Endothelial cell (in vitro differentiated cells): ENCODE data around the gene VTI1B. TPM values are rescaled to one million over a fixed set of nuclear protein-coding genes. Genes with fewer than 3 reads are reported as not detected.
"Not testable (repeated sequence)": the region's sequence is repeated elsewhere in the genome, so short reads cannot be mapped to it uniquely, and the experiment has no call there.

ENCODE experiments used
- DNase-seq: peaks from one replicate; pipeline ENCODE4 v3.0.0; 2021; ENCODE audit warnings: low spot score
- H3K27ac Mint-ChIP-seq: one replicate; pipeline ENCODE4 v1.8.0; 2021; ENCODE audit warnings: mixed read lengths, inconsistent platforms; ENCODE audit not compliant: unreplicated experiment
- H3K27me3 Mint-ChIP-seq: one replicate; pipeline ENCODE4 v1.8.0; 2021; ENCODE audit warnings: mild to moderate bottlenecking, moderate library complexity, mixed read lengths, inconsistent platforms; ENCODE audit not compliant: unreplicated experiment
- H3K36me3 Mint-ChIP-seq: one replicate; pipeline ENCODE4 v1.8.0; 2021; ENCODE audit warnings: mild to moderate bottlenecking, low read depth, mixed read lengths, inconsistent platforms; ENCODE audit not compliant: unreplicated experiment
- H3K4me1 Mint-ChIP-seq: one replicate; pipeline ENCODE4 v1.8.0; 2021; ENCODE audit warnings: mild to moderate bottlenecking, mixed read lengths, inconsistent platforms; ENCODE audit not compliant: unreplicated experiment
- H3K4me3 Mint-ChIP-seq: one replicate; pipeline ENCODE4 v1.8.0; 2021; ENCODE audit warnings: mild to moderate bottlenecking, mixed read lengths, inconsistent platforms; ENCODE audit not compliant: unreplicated experiment
- H3K9me3 Mint-ChIP-seq: one replicate; pipeline ENCODE4 v1.8.0; 2021; ENCODE audit warnings: mixed read lengths, inconsistent platforms; ENCODE audit not compliant: unreplicated experiment
- total RNA-seq: library from RNA; stranded (reverse); fragmentation: NEBNext Ultra II Directional; extraction: Animal tissue kit (Norgen Biotek cat#: 25700); gene quantifications from one replicate; pipeline ENCODE4 v1.2.1, GENCODE V29; 2021; ENCODE audit not compliant: unreplicated experiment
- TF ChIP-seq, protein P1 (sequence below): fragments of 200-600 bp; sonication (generic); IDR thresholded peaks from one replicate; pipeline ENCODE4 v1.5.0; 2021; ENCODE audit warnings: antibody characterized with exemption; ENCODE audit not compliant: unreplicated experiment

The VTI1B gene
- total RNA-seq, 1 donor from 2014 or later: 87.9 TPM

- DNase-seq: no peak
- Mint-ChIP-seq H3K27ac (no peak overlapping the region), H3K4me3 (no peak overlapping the region), H3K9me3 (no peaks in the 10 kb centered on the region), H3K27me3 (peaks cover 1% of the 10 kb centered on the region), H3K4me1 (peaks cover 12% of the 10 kb centered on the region), H3K36me3 (no peaks in the 10 kb centered on the region)
- TF ChIP-seq, protein P1, sequence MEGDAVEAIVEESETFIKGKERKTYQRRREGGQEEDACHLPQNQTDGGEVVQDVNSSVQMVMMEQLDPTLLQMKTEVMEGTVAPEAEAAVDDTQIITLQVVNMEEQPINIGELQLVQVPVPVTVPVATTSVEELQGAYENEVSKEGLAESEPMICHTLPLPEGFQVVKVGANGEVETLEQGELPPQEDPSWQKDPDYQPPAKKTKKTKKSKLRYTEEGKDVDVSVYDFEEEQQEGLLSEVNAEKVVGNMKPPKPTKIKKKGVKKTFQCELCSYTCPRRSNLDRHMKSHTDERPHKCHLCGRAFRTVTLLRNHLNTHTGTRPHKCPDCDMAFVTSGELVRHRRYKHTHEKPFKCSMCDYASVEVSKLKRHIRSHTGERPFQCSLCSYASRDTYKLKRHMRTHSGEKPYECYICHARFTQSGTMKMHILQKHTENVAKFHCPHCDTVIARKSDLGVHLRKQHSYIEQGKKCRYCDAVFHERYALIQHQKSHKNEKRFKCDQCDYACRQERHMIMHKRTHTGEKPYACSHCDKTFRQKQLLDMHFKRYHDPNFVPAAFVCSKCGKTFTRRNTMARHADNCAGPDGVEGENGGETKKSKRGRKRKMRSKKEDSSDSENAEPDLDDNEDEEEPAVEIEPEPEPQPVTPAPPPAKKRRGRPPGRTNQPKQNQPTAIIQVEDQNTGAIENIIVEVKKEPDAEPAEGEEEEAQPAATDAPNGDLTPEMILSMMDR: no peak
Measured at GRCh38 chr14:67718265-67718664, 43.8 kb upstream of the VTI1B start.

- DNase-seq: no peak
- no peaks in the 10 kb centered on the region for H3K36me3 Mint-ChIP-seq
Measured at GRCh38 chr14:67717048-67717447, 42.6 kb upstream of the VTI1B start.

GRCh38 chr14:67710209-67710608, 35.8 kb upstream of the VTI1B start:
- Mint-ChIP-seq H3K4me1 (no peaks in the 10 kb centered on the region), H3K27ac (no peak overlapping the region), H3K9me3 (peaks cover 7% of the 10 kb centered on the region), H3K4me3 (no peak overlapping the region), H3K27me3 (no peaks in the 10 kb centered on the region), H3K36me3 (no peaks in the 10 kb centered on the region)
- DNase-seq: no peak
- TF ChIP-seq, protein P1: no peak

More at GRCh38 chr14:67717048-67717447, 42.6 kb upstream of the VTI1B start:
- Mint-ChIP-seq H3K27me3 (peaks cover 1% of the 10 kb centered on the region), H3K27ac (no peak overlapping the region), H3K4me3 (no peak overlapping the region), H3K4me1 (peaks cover 4% of the 10 kb centered on the region), H3K9me3 (no peaks in the 10 kb centered on the region)
- TF ChIP-seq, protein P1: no peak

DNA sequence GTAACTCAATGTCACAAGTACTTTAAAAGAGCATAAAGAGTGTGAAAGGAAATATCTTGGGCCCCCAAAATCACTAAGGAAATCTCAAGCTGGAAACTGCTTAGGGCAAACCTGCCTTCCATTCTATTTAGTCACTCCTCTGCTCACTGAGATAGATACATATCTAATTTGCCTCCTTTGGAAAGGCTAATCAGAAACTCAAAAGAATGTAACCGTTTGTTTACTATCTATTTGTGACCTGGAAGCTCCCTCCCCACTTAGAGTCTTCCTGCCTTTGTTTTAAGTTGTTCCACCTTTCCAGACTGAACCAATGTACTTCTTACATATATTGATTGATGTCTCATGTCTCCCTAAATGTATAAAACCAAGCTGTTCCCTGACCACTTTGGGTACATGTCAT, 35.4 kb upstream of the VTI1B start:
- H3K27ac Mint-ChIP-seq, H3K36me3 Mint-ChIP-seq, H3K27me3 Mint-ChIP-seq, H3K9me3 Mint-ChIP-seq, H3K4me3 Mint-ChIP-seq, DNase-seq, H3K4me1 Mint-ChIP-seq: not testable (repeated sequence)

DNA sequence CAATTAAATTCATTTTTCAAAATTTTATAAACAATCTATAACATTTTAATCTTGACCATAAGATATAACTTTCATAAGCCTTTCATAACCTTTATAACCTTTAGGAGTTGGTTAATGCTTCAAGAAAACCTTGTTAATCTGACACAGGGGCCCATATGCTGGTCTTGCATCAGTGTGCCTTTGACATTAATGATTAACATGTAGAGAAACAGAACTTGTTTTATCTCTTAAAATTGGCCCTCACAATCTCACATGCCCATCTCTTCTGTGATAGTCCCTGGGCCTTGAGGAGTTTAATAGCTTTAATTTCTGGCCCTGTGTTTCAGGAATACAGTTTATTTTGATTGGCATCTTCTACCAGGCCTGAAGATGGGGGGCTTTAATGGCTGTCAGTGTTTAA, 34.9 kb upstream of the VTI1B start:
- H3K36me3 Mint-ChIP-seq, H3K27ac Mint-ChIP-seq, H3K9me3 Mint-ChIP-seq, H3K4me3 Mint-ChIP-seq, DNase-seq, H3K4me1 Mint-ChIP-seq, H3K27me3 Mint-ChIP-seq: not testable (repeated sequence)

- peaks cover 5% of the 10 kb centered on the region for H3K4me1 Mint-ChIP-seq
- H3K4me3 Mint-ChIP-seq: no peak overlapping the region
Measured at GRCh38 chr14:67705211-67705610, 30.8 kb upstream of the VTI1B start.

More at GRCh38 chr14:67705211-67705610, 30.8 kb upstream of the VTI1B start:
- H3K9me3 Mint-ChIP-seq: peaks cover 3% of the 10 kb centered on the region
- H3K27me3 Mint-ChIP-seq: no peaks in the 10 kb centered on the region
- TF ChIP-seq, protein P1: no peak
- no peaks in the 10 kb centered on the region for H3K36me3 Mint-ChIP-seq
- no peak for DNase-seq
- no peak overlapping the region for H3K27ac Mint-ChIP-seq
